Stomach (tissue), 9 donors: Measurements from ENCODE around the gene PSAP. TPM values are rescaled to one million over a fixed set of nuclear protein-coding genes. Genes with fewer than 3 reads are reported as not detected.

Experiments
- DNase-seq, 2 donors: peaks; one replicate each; pipeline versions ENCODE4 v3.0.0 to v3.0.0-alpha.2; 2013 to 2019
- H3K27ac ChIP-seq, 5 donors: fragments of 200-600 bp in 4 of 5; sonication (generic) in 4 of 5; one replicate each; pipeline ENCODE4 v1.5.1; 2013 to 2019; ENCODE audit warnings: mild to moderate bottlenecking in 1 of 5, moderate library complexity in 1 of 5
- H3K27me3 ChIP-seq, 3 donors: fragments of 200-600 bp; sonication (generic); one replicate each; pipeline ENCODE4 v1.5.1; 2017 to 2019; ENCODE audit warnings: mixed run types in 1 of 3
- H3K36me3 ChIP-seq, 4 donors: fragments of 200-600 bp; sonication (generic); 1 replicate in 3 of 4; 2 replicates in 1 of 4; pipeline ENCODE4 v1.5.1; 2016 to 2019
- H3K4me1 ChIP-seq, 4 donors: fragments of 200-600 bp; sonication (generic); one replicate each; pipeline ENCODE4 v1.5.1; 2016 to 2019
- H3K4me3 ChIP-seq, 4 donors: fragments of 200-600 bp; sonication (generic) in 3 of 4; one replicate each; pipeline ENCODE4 v1.5.1; 2016 to 2019; ENCODE audit warnings: mild to moderate bottlenecking in 1 of 4
- H3K9me3 ChIP-seq, 4 donors: fragments of 200-600 bp; sonication (generic); one replicate each; pipeline ENCODE4 v1.5.1; 2016 to 2019
- EP300 ChIP-seq: sonication (generic); formaldehyde crosslinking; IDR thresholded peaks from one replicate; pipeline ENCODE4 v1.6.1; 2017; ENCODE audit warnings: antibody characterized with exemption
- POLR2A ChIP-seq, 4 donors: fragments of 450-650 bp; IDR thresholded peaks; one replicate each; pipeline ENCODE4 v1.6.1; 2016; ENCODE audit warnings: antibody characterized with exemption in 4 of 4, control low read depth in 2 of 4, mild to moderate bottlenecking in 1 of 4, moderate library complexity in 1 of 4
- POLR2AphosphoS5 ChIP-seq, 3 donors: sonication (generic); formaldehyde crosslinking; IDR thresholded peaks; one replicate each; pipeline ENCODE4 v1.6.1; 2016; ENCODE audit warnings: antibody characterized with exemption in 3 of 3
- WGBS, 5 donors: extraction: QIAGEN DNeasy Blood & Tissue Kit in 3 of 5; methylation state at CpG; one replicate each; pipeline versions ENCODE4 v1.1.5 to v1.1.7; 2013 to 2018; 5-methylcytosine and 5-hydroxymethylcytosine counted together
- intact Hi-C: fragments of 100-400 bp; cut with DNase I; formaldehyde crosslinking; loops from one replicate; pipeline ENCODE4 v1.15.1; 2023; ENCODE audit warnings: low total_unique reads
- polyA plus RNA-seq, 3 donors: library from polyadenylated mRNA; stranded (reverse); fragments of 200-250 nt; gene quantifications; one replicate each; pipeline ENCODE4 v1.2.3, GENCODE V29; 2013
- total RNA-seq, 5 donors: library from RNA; depleted of rRNA; stranded (reverse); fragments of >200 nt; gene quantifications; one replicate each; pipeline versions ENCODE4 v1.1.0 to v1.2.3, GENCODE V29; 2014 to 2016
- TF ChIP-seq, protein P1 (sequence below), 7 experiments: fragments of 450-650 bp in 4 of 7; fragments of 200-600 bp in 3 of 7; sonication (generic) in 3 of 7; IDR thresholded peaks; one replicate each; pipeline ENCODE4 v1.5.1; 2016 to 2019; ENCODE audit warnings: antibody characterized with exemption in 7 of 7, control low read depth in 2 of 7, mild to moderate bottlenecking in 1 of 7
- donor health status: healthy with polysubstance abuse.
- donor health status: Bipolar disorder and iron deficiency.
- donor health status: healthy.

The PSAP gene
- total and polyA plus RNA-seq, 8 donors: 174 to 709 (median 413) TPM

DNA sequence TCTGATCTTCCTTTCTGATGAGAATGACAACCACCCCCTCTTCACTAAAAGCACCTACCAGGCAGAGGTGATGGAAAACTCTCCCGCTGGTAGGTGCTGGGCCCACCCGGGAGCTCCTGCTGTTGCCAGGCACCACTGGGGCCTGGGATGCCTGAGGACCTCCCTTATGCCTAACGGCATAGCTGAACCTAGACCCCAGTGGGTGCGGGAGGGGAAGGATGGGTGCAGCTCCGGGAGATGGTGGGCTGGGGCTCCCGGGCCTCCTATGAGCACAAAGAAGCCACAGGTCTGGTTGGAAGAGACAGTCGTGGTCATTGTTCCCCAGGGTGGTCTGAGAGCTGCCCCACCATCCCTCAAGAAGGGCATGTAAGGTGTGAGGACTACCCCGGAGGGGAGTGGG lies 62.1 kb downstream of the PSAP start:
- Histone ChIP-seq H3K27me3 (peaks cover 0 to 7% (median 0%) of the 10 kb centered on the region in 3 donors), H3K4me1 (no peaks in the 10 kb centered on the region), H3K27ac (no peak overlapping the region), H3K4me3 (no peak overlapping the region), H3K9me3 (no peaks in the 10 kb centered on the region), H3K36me3 (no peaks in the 10 kb centered on the region)
- intact Hi-C loops: no loop called here
- no peak for DNase-seq
- 80 to 88% (median 83%) methylated on average over 4 to 8 of the region's 8 CpGs for WGBS, 5 donors
- TF ChIP-seq EP300: no peak
- TF ChIP-seq, protein P1, sequence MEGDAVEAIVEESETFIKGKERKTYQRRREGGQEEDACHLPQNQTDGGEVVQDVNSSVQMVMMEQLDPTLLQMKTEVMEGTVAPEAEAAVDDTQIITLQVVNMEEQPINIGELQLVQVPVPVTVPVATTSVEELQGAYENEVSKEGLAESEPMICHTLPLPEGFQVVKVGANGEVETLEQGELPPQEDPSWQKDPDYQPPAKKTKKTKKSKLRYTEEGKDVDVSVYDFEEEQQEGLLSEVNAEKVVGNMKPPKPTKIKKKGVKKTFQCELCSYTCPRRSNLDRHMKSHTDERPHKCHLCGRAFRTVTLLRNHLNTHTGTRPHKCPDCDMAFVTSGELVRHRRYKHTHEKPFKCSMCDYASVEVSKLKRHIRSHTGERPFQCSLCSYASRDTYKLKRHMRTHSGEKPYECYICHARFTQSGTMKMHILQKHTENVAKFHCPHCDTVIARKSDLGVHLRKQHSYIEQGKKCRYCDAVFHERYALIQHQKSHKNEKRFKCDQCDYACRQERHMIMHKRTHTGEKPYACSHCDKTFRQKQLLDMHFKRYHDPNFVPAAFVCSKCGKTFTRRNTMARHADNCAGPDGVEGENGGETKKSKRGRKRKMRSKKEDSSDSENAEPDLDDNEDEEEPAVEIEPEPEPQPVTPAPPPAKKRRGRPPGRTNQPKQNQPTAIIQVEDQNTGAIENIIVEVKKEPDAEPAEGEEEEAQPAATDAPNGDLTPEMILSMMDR (IDR thresholded peaks at IDR 0.05): no peak
- TF ChIP-seq POLR2A (IDR thresholded peaks at IDR 0.05): no peak
- no peak for TF ChIP-seq POLR2AphosphoS5 (IDR thresholded peaks at IDR 0.05)

GRCh38 chr10:71784679-71785272 lies 66.3 kb downstream of the PSAP start:
- peaks cover 0 to 7% (median 0%) of the 10 kb centered on the region in 3 donors for H3K27me3 ChIP-seq
- intact Hi-C loops: no loop called here
- TF ChIP-seq EP300: no peak
- TF ChIP-seq POLR2A (IDR thresholded peaks at IDR 0.05): no peak
- TF ChIP-seq, protein P1 (IDR thresholded peaks at IDR 0.05): no peak
- TF ChIP-seq POLR2AphosphoS5 (IDR thresholded peaks at IDR 0.05): no peak
- no peaks in the 10 kb centered on the region for H3K36me3 ChIP-seq
- H3K4me3 ChIP-seq: no peak overlapping the region
- no peak overlapping the region for H3K27ac ChIP-seq
- peaks cover 0 to 15% (median 3%) of the 10 kb centered on the region in 4 donors for H3K4me1 ChIP-seq
- 88 to 91% (median 90%) methylated on average over 12 to 18 of the region's 18 CpGs for WGBS, 5 donors
- no peak for DNase-seq
- no peaks in the 10 kb centered on the region for H3K9me3 ChIP-seq

DNA sequence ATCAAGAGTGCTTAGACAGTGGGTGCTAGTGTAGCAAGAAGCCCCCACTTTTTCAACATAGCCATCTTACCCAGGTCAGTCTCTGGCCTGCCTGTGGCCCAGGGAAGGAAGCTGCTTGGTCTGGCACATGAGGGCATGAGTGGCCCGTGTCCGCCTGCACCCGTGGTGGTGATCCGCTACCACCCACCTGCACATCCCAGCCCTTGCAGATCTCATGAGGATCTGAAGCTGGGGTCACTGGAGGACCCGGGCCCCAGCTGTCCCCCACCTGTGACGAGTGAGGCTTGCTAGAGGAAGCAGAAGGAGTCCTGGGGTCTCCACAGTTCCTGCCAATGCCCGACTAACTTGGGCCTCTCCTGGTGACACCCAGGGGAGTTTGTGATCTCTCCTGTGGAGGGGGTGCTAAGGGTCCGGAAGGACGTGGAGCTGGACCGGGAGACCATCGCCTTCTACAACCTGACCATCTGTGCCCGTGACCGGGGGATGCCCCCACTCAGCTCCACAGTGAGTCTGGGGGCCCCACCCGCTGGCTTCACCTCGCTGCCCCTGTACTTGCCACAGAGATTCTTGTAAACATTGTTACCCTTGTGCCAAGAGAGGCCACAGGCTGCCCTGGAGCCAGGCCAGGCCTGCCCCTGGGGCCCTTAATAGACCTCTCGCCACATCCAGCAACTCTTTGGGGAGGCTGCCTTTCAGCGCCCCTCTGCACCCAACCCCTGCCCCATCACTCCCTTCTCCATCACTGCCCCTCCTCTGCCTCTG lies 67.0 kb downstream of the PSAP start:
- 79 to 87% (median 81%) methylated on average over 12 to 17 of the region's 17 CpGs for WGBS, 5 donors

DNA sequence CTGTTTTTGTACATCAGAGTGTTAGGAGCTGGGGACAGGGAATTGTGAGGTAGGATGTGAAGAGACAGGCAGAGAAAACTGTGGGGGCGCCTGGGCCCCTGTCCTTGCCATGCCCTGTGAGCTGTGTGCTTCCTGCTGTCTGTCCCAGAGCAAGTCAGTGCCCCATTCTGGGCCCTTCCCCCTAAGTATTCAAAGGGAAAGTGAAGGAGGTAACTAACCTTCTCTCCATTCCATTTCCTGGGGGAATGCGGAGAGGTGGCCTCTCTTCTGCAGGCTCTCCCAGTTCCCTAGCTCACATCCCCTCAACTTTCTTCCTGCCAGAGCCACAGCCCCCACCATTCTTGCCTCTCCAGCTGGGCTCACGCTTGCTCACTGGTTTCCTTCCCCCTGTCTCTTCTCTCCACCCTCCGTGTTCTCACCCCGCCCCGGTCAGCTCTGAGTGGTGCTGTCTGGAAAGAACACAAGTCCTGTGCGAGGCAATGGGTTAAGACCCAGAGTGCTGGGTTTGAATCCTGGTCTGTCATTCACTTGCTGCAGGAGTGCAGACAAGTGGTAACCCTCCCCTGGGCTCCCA lies 68.0 kb downstream of the PSAP start:
- H3K9me3 ChIP-seq: no peaks in the 10 kb centered on the region
- H3K4me3 ChIP-seq: no peak overlapping the region
- H3K4me1 ChIP-seq: peaks cover 0 to 15% (median 3%) of the 10 kb centered on the region in 4 donors
- intact Hi-C loops: no loop called here
- no peaks in the 10 kb centered on the region for H3K27me3 ChIP-seq
- no peaks in the 10 kb centered on the region for H3K36me3 ChIP-seq
- WGBS, 5 donors: 33 to 43% (median 34%) methylated on average over 7 of the region's 7 CpGs
- no peak overlapping the region for H3K27ac ChIP-seq
- TF ChIP-seq, protein P1 (IDR thresholded peaks at IDR 0.05): no peak
- TF ChIP-seq EP300: no peak
- TF ChIP-seq POLR2AphosphoS5 (IDR thresholded peaks at IDR 0.05): no peak
- no peak for TF ChIP-seq POLR2A (IDR thresholded peaks at IDR 0.05)
- DNase-seq: no peak

More for the DNA sequence above, 67.0 kb downstream of the PSAP start:
- H3K27me3 ChIP-seq: peaks cover 0 to 4% (median 0%) of the 10 kb centered on the region in 3 donors
- DNase-seq: no peak
- H3K9me3 ChIP-seq: no peaks in the 10 kb centered on the region
- H3K36me3 ChIP-seq: no peaks in the 10 kb centered on the region
- TF ChIP-seq POLR2AphosphoS5 (IDR thresholded peaks at IDR 0.05): no peak
- no peak for TF ChIP-seq POLR2A (IDR thresholded peaks at IDR 0.05)
- no peak for TF ChIP-seq EP300
- TF ChIP-seq, protein P1 (IDR thresholded peaks at IDR 0.05): no peak
- H3K4me3 ChIP-seq: no peak overlapping the region
- intact Hi-C loops: no loop called here
- H3K4me1 ChIP-seq: peaks cover 0 to 15% (median 3%) of the 10 kb centered on the region in 4 donors
- no peak overlapping the region for H3K27ac ChIP-seq
